ENCODE data around the gene CRTC1.
"Not testable (repeated sequence)": the region's sequence is repeated elsewhere in the genome, so short reads cannot be mapped to it uniquely, and the experiment has no call there.

The CRTC1 gene

DNA sequence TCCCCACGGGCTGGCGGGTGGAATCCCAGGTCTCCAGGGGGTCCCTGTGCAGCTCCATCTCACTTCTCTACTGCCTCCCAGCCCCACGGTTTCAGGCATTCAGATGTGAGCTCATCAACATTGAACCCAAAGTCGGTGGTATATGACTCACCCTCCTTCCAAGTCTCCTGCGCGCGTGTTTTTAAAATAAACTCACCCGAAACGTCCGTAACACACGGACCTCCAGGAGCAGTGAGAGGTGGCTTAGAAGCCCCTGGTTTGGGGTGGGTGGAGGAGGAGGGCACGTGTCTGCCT lies 14.0 kb upstream of the CRTC1 start:
- DNase-seq (ENCODE audit: low spot score) = no peak

DNA sequence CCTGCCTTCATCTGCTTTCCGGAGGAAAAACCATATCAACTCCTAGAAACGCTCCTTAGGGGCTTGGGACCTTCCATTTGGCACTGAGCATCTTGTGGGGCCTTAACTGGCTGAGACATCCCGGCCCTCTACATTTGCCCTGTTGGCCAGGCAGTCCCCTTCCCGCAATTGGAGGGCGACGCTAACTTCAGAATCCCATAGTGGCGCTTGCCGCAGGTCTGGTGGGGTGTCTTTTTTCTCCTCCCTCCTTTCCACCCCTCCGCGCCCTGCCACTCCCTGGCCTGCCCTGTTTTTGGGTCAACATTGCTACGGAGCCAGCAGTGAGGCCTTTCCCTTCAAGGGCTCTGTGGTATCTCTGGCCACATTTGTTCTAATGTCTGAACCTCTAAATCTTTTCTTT lies 13.6 kb upstream of the CRTC1 start:
- no peak for DNase-seq (ENCODE audit: low spot score)

DNA sequence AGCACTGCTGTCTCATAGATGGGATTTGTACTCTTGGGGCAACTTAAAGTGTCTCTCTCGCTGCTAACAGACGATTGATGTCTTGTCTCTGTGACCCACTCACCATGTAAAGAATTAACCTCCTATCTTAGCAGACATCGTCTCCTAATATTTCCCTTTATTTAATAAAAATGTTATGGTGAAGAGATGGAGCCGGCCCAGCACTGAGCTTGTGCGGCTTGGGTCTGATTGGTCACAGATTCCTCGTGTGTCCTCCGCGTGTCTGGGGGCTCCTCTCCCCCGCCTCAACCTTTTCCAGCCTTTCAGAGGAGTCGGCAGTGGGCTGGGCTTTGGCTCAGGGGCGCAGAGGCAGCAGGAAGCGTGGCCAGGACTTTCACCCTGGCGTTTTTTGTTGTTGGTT lies 13.2 kb upstream of the CRTC1 start:
- no peak for DNase-seq (ENCODE audit: low spot score)

DNA sequence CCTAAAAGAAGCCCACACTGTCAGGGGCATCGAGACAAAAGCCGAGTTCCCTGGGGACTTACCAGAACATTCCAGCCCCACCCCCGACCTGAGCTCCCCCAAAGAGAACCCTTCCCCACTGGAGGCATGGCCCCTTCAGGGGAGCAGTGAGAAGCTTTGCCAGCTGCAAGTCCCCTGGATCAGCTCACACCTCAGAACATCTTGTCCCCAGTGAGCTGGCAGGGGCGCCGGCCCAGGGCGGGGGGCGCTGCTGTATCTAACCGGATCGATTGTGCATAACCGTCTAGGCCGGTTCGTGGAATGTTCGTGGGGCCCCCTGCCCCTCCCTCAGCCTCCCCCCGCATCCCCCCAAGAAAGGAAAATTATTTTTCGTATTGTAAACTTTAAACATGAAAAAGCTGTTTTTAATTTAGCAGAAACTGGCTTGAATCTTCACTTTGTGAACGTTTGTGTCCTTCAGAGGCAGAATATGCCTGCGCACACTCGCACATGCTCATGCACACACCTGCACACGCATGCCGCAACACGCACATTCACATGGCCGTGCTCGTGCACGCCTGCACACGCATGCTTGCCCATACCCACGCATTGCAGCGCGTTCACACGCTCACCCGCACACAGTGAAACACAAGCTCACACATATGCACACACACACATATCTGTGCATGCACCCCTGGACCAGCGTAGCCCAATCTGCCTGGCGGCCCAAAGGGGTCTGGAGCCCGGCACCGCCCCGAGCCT lies 12.0 kb upstream of the CRTC1 start:
- no peak for DNase-seq (ENCODE audit: low spot score)

DNA sequence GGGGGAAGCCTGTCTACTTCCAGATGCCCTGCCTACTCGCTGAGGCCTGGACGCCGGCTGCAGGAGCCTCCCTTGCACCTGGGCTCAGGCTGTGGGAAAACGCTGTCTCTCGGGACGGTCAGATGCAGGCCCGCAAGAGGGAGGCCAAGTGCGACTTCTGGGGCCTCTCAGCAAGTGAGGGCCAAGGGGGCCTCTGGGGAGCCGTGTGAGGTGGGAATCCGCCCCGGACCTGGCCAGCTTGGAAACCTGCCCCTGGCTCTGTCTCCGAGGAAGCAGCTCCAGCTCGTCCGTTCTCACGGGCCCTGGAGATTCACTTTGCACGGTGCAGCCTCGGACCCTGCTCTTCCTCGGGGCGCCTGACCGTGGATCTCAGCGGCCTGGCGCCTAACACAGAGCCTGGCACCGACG lies 11.4 kb upstream of the CRTC1 start:
- DNase-seq (ENCODE audit: low spot score) = no peak

DNA sequence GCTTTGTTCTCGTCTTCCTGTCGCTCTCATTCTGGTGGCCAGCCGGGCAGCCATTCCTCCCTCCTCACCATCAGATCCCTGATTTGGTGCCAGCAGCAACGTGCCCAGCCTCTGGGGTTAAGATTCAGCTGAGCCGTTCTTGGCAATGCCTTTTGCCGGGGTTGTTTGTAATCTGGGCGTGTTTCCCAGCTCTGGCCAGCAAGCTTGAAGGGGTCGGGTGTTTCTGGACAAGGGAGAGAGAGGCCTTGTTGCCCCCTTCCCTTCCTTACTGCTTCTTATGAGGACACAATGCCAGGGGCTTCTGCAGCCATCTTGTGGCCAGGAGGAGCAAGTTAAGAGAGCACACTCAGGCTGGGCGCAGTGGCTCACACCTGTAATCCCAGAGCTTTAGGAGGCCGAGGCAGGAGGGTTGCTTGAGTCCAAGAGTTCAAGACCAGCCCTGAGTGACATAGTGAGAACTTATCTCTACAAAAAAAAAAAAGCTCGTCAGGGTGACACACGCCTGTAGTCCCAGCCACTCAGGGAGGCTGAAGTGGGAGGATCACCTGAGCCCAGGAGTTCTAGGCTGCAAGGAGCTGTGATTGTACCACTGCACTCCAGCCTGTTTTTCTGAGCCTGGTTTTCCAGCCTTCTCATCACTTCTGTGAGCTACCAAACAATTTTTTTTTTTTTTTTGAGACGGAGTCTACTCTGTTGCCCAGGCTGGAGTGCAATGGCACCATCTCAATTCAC lies 10.7 kb upstream of the CRTC1 start:
- no peak for DNase-seq (ENCODE audit: low spot score)

DNA sequence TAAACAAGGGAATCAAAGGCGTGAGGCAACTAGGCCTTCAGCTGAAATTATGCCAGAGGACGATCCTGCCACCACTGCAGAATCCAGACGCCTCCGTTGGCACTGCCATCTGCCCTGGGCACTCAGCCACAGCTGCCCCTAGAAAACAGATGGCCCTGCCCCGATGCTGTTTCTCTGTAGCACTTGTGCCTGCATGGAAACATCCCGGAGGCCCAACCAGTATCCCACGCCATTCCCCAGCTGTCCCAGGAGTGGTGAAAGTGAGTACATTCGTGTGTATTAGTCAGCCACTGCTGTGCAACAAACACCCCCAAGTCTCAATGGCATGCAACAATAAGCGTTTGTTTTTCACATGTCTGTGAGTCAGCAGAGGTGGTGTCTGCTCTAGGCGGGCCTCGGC lies 8.9 kb upstream of the CRTC1 start:
- no peak for DNase-seq (ENCODE audit: low spot score)

DNA sequence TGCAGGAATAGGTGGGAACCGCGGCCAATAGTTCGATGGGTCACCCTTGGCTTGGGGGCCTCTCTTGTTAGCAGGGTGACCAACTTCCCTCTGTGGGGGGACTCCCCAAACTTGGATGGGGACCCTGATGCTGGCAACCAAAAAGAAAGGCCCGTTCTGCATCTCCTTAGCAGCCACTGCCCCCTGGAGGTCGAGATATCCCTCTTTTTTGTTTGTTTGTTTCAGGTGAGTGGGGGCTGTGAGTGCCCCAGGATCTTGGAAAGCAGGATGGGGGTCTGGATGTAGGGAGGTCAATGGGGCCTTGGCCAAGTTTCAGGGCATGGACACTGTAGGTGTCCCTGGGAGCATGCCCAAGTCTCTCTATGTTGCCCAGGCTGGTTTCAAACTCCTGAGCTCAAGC lies 7.7 kb upstream of the CRTC1 start:
- DNase-seq (ENCODE audit: low spot score) = no peak

DNA sequence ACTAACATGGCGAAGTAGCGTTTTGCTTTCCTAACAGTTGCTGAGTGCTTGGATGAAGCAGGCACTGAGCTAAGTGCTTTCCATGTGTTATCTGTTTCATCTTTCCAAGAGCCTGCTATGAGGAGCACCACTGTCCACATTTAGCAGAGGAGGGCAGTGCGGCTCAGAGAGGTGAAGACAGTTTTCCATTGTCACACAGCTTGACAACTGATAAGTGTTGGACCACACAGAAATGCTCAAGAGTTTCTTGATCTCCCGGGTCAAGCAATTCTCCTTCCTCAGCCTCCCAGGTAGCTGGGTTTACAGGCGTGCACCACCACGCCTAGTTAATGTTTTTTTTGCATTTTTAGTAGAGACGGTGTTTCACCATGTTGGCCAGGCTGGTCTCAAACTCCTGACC lies 6.8 kb upstream of the CRTC1 start:
- no peak for DNase-seq (ENCODE audit: low spot score)

DNA sequence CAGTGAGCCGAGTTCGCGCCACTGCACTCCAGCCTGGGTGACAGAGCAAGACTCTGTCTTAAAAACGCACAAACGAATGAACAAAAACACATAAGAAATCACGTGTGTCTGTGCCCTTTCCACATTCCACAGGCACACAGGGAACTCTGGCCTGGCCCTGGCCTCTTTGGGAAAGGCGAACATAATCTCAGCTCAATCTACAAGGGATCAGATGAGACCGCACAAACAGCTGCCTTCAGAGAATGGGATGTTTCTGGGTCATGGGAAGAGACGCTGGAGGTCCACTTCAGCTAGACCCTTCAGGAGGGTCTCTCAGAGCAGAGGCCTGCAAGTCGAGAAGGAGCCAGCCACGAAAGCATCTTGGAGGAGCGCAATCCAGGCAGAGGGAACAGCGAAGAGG lies 6.3 kb upstream of the CRTC1 start:
- DNase-seq (ENCODE audit: low spot score) = no peak

DNA sequence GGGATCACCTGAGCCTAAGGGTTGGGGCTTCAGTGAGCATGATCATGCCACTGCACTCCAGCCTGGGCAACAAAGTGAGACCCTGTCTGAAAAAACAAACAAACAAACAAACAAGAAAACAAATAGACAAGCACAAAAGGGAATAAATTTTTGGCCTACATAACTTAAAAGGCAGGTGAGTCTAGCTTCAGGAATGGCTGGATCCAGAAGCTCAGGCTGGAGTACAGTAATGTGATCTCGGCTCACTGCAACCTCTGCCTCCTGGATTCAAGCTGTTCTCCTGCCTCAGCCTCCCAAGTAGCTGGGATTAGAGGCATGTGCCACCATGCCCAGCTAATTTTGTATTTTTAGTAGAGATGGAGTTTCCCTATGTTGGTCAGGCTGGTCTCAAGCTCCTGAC lies 3.3 kb upstream of the CRTC1 start:
- not testable (repeated sequence) for DNase-seq (ENCODE audit: low spot score)

DNA sequence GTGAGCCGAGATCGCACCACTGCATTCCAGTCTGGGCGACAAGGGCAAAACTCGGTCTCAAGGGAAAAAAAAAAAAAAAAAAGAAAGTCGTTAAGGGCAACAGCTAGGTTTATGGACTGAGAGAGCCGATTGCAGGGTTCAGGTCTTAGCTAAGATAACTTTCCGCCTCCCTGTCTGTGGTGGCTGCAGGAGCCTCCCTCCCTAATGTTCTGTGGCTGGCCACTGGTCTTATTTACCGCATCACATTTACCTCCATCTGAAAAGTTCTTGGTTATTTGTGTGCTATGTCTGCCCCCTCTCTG lies 722 bp upstream of the CRTC1 start:
- no peak for DNase-seq (ENCODE audit: low spot score)

DNA sequence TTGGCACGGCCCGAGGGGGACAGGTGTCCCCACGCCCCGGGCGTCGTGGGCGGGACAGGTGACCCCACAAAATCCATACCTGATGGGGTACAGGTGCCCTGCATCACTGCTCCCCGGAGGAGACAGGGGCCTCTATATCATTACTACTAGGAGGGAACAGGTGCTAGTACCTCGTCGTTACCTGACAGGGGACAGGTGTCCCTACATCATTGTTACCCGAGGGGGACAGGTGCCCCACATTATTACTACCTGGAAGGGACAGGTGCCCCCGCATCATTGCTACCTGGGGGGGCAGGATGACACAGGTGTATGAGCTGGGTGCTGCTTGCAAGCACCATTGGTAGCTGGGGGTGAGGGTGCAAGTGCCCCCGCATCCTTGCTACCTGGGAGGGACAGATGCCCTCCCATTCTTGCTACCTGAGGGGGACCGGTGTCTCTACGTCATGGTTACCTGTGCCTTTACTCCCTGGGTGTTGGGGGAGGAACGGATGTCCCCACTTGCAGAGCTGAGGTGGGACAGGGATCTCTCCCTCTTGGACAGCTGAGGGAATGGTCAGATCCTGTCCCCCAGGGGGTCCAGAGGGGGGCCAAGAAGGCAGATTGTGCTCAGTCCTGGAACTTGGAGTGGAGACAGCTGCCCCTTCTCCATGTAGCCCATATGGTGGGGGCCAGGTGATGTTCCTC lies 620 bp downstream of the CRTC1 start:
- DNase-seq (ENCODE audit: low spot score) = no peak

DNA sequence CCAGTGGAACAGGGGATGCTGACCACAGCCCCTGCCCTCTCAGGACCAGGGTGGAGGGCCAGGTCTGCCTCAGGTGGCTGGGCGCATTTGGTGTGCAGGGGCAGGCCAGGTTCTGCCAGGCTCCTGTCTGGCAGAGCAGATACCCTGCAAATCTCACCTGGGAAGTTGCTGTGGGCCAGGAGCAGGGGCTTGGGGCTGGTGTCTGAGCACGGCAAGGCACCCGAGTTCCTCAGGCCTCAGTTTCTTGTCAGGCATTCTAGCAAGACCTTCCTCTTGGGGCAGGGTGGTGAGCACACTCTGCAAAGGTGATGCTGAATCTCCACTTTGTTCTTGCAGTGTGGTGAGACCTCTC lies 1.1 kb downstream of the CRTC1 start:
- no peak for DNase-seq (ENCODE audit: low spot score)

DNA sequence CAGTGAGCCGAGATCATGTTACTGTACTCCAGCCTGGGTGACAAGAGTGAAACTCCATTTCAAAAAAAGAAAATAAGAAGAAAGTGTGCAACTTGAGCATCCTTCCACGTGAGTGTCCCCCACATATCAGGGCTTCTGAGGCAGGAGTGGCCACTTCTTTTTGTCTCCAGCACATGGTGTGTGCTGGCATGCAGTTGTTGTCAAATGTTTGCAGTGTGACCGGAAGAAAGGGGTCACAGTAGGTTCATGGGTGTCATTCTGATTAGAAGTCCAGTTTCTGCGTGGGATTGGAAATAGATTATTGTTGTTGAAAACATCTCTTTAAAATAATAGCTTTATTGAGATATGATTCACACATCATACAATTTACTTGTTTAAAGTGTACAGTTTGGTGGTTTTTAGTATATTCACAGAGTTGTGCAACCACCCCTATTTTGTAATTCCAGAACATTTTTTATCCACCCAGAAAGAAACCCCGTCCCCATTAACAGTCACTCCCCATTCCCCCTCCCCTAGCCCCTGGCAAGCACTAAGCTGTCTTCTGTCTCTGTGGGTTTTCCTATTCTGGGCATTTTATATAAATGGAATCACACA lies 2.2 kb downstream of the CRTC1 start:
- no peak for DNase-seq (ENCODE audit: low spot score)

DNA sequence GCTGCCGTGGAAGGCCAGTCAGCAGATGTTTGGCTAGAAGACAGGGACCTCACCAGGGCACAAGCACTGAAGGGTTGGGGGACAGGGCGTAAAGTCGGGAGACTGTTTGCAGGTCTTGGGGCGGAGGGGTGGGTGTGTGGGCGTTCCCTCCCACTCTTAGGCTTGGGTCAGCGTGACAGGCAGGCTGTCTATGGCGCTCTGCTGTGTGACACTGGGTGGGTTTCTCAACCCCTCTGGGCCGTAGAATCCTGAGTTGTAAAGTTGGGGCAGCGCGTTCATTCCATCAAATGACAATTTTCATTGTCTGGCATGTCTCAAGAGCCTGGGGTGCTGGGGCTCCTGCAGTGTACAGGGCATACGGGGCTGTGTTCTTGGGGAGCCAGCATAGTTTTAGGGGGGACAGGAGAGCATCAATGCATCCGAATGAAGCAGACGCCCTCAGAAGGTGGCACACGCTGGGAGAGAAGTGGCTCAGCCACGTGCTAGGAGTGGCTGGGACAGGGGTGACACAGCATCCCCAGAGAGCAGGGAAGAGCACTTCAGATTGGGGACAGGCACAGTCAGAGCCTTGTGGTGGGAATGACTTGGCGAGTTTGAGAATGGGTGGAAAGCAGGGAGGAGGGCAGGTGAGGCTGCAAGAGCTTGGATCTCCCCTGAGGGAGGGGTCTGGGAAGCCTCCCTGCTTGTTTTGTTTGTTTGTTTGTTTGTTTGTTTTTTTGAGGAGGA lies 4.4 kb downstream of the CRTC1 start:
- no peak for DNase-seq (ENCODE audit: low spot score)

DNA sequence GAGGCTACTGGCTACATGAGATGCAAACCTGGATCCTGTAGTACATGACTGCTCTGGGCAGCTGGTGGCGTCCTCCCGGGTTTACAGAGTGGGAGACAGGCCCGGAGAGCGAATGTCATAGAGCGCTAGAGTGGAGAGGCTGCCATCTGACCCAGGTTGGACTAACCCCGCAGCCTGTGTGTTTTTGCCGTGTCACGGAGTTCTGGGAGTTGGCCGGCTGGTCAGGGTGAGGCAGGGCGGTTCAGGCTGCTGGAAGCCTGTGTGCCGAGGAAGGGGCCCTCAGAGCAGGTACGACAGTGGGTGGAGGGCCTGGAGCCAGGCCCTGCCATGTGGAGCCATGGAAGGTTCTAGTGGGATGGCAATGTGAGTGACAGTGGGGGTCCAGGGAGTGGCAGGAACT lies 12.5 kb downstream of the CRTC1 start:
- DNase-seq (ENCODE audit: low spot score) = no peak

DNA sequence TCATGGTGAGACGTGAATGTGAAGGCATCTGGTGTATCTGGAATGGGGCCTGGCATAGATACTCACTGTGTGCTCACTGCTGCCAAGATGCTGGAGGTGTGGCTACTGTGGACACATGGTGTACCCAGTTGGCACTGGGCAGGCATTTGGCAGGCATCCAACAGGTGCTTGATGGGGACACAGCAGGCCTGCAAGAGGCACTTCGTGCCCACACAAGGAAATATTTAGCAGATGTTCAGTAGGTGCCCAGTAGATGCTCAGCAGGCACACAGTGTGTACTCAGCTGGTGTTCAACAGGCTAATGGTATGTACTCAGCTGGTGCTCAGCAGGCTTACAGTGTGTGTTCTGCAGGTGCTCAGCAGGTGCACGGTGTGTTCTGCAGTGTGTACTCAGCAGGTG lies 14.2 kb downstream of the CRTC1 start:
- DNase-seq (ENCODE audit: low spot score) = no peak

DNA sequence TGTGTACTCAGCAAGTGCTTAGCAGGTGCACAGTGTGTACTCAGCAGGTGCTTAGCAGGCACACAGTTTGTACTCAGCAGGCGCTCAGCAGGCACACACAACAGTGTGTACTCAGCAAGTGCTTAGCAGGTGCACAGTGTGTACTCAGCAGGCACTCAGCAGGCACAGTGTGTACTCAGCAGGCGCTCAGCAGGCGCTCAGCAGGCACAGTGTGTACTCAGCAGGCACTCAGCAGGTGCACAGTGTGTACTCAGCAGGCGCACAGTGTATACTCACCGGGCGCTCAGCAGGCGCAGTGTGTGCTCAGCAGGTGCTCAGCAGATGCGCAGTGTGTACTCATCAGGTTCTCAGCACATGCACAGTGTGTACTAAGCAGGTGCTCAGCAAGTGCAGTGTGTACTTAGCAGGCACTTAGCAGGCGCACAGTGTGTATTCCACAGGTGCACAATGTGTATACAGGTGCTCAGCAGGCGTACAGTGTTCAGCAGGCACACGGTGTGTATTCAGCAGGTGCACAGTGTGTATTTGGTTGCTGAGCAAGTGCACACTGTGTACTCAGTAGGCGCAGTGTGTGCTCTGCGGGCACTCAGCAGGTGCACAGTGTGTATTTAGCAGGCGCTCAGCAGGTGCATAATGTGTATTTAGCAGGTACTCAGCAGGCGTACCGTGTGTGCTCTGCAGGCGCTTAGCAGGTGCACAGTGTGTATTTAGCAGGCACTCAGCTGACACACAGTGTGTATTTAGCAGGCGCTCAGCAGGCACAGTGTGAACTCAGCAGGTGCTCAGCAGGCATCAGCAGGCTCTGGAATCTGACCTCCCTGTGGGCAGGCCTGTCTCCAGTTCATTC lies 15.1 kb downstream of the CRTC1 start:
- DNase-seq (ENCODE audit: low spot score) = no peak

DNA sequence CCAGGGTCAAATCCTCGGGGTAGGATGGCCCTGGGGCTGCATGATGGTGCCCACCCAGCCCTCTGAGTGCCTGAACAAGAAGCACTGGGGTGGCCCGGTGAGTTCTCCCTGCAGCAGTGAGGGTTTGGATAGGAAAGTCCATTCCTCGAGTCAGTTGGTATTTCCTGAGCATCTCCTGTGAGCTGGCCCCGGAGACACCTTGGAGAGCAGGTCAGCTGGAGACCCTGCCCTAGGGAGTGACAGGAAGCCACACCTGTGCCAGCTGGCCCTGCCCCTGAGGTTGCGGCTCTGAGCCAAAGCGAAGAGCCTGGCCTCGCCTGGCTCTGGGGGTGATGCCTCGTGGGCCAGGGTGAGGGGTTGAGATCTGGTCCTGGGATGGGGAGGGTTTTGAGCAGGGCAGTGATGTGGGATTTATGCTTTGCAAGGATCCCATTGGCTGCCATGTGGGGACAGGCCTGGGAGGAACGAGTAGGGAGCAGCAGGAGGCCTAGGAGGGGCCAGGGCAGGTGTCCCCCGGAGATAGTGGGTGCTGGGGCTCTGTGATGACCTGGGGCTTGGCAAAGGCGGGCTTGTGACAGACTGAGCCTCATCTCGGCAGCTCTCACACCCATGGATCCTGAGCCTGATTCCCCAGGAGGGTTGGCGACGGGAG lies 16.0 kb downstream of the CRTC1 start:
- no peak for DNase-seq (ENCODE audit: low spot score)

DNA sequence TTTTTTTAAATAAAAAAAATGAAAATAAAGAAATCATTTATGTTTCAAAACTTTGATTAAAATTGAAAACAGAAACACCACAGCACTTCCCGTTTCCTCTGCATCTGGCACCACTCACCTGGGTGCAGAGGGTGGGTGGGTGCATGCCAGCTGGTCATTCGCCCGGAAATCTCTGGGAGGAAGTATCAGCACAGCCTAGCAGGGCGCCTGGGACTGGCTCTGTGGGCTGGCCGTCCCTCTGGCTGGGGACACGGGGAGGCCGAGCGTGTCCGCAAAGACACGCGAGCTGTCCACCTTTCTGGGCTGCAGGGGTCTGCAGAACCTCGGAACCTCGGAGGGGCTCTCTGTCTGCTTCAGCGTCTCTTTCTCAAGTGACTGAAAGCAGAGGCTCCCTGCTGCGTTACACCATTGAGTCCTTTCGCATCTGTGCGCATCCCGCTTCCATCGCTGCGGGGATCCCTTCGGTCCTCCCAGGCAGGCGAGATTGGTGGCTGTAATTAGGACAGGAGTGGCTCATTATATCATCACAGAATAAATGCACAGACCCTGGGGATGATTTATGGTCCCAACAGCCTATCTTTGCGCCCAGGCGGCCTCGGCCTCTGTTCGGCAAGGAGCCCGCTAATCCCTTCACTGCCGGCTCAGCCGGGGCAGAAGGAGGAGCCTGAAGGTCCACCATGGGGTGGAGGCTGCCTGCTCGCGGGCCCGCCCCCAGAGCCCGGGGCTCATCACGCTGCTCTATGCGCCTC lies 17.2 kb downstream of the CRTC1 start:
- DNase-seq (ENCODE audit: low spot score) = no peak
